Fibroblast of peridontal ligament (primary cell): ENCODE measurements around the gene EPHB6.
A peak's percentile ranks its signal among the peaks of the same experiment; 100 is the strongest.

Source experiments
- DNase-seq: peaks from one replicate; pipeline ENCODE4 v3.0.0-alpha.2; 2010; ENCODE audit errors: extremely low read depth

EPHB6 gene

GRCh38 chr7:142880876-142881505, 26.1 kb downstream of the EPHB6 start:
- peak; percentile 21 for DNase-seq

DNA sequence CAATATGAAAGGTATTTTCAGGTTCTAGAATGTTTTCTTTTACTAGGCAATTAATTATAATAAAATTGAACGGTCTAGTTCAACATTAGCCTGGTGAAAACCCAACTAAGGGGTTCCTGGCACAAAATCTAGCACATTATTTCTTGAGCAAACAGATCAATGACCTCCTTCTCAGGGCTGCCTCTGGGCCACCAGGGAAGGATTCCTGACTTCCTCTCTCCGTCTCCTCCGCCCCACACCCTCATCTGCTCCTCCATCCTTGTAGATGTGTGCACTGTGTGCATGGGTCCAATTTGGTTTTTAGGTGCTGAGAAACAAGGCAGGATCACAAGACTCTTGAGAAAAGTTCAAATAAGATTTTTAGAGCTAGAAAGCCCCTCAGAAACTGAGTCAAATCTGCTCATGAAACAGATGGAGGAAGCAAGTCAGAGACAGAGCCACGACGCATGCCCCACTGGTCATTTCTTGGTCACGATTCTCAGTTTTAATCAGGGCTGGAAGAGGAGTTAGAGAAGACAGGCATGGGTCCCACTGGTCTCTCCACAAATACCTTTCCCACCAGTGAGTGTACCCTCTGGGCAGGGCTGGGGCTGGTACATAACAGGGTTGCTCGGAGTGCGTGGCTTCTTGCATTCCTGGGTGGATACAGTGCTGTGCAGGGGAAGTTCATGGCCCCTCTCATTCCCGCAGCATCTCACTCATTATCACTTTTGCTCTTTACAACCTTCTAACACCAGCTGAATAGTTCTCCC, 26.9 kb downstream of the EPHB6 start:
- DNase-seq = no peak

- DNase-seq = no peak
Measured at GRCh38 chr7:142882338-142882678, 27.4 kb downstream of the EPHB6 start.

- DNase-seq = no peak
Measured at GRCh38 chr7:142883145-142883544, 28.3 kb downstream of the EPHB6 start.

DNA sequence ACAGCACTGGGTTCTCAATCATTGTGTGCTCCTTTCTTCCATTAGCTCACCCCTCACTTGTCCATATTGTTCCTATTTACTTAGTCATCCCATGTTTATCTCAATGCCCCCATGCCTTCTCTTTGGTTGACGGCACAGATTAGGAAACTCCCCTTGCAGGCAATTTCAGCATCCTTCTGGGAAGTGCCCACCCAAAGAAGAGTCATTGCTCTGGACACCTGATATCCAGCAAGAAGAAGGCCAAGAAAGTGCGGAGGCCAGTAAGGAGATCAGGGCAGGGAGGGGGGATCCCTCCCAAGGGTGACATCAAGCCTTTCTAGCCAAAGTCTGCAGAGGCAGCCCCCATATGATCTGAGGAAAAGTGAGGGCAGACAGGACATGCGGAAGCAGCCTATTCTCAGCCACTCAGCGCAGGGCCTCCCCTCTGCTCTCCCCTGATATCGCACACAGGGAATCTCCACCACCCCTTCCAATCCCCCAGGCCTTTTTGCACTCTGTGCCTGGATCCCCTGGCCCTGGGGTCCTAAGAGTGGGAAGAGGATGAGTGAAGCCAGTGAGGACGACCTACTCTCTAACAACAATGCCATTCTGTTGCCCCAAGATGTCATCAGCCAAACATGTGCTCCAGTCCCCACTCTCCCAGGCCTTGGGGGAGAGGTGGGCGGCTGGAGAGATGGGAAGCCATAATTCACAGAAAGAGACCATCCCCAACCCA, 28.9 kb downstream of the EPHB6 start:
- DNase-seq = no peak

DNA sequence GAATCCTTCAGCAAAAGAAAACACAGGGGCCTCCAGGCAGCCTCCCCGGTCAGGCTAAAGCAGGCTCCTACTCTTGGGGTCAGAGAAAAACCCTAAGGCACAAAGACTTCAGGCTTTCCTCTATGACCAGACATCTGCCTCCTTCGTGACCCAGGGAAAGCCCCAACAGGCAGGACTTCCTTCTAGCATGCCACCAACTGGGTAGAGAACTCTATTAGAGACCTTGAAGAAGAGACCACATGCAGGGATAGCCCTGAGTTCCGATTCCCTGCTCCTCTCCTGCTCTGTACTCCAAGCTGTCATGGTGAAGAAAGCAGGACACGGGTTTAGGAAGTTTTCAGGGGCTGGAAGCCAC, 29.4 kb downstream of the EPHB6 start:
- no peak for DNase-seq

DNA sequence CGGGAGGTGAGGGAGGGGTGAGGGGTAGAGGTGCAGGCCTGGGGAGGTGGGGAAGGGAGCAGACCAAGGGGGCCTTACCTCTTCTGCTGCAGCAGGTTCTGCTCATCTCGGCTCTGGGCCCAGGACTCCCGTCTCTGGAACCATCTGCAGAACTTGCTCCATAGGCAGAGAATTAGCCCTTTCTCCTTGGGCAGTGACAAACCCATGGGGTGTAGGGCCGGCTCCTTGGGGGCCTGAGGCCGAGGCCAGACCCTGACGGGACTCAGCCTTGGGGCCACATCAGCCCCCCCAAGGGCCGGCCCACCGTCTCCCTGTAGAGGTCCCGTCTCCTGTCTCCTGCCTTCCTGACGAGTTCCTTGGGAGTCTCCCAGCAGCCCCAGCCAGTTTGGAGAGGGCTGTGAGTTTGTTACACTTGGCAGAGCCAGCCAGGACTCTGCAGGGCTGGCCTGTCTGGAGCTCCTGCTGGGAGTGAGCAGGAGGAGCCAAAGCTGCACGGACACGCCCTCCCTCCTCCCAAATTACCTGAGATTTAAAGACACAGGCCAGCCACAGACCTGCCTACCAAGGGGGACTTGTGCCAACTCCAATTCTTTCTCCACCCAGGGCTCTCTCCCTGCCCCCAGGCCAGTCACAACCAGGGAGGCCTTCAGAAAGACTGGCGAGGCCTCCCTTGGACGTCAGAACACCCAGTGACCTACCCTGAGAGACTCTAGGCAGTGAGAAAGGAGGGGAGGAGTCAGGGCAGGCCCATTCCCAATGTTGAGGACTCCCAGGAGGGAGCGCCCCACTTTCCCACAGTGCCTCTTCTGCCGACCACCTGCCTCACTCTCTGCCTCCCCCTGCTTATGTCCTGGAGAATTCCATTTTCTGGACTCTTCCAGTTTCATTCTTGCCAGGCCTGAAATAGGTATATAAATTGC, 30.7 kb downstream of the EPHB6 start, which contains the start of gene TRPV6:
Gene TRPV6 (minus strand): TSS at position 435 of the 920 bp plus-strand sequence.
- no peak for DNase-seq

GRCh38 chr7:142886866-142887265, 32.0 kb downstream of the EPHB6 start:
- DNase-seq = no peak

DNA sequence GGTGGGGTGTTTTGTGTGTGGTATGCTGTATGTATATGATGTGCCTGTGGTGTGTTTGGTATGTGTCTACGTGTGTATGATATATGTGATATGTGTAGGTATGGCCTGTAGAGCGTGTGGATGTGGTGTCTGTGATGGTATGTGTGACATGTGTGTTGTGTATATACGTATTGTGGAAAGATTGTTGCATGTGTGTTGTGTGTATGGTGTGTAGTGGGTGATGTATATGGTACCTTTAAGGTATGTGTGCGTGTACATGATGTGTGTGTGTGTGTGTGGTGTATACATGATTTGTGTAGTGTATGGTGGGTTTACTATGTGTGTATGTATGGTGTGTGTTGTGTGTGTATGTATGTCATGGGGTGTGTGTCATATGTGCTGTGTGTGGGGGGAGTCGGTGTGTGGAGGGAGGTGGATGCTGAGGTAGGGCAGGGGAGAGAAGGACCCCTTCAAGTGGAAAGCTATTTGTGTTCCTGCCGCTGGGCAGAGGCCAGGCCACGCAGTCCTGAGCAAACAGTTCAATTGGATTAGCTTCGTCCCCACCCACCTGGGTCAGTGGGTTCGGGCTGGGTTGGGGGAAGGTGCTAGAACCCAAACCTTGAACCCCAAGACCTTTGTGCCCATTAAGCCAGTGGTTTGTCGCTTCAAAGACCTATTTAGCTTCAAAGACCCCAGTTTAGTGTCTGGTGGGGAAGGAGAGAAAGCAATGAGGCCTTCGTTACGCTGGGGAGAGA, 32.6 kb downstream of the EPHB6 start:
- DNase-seq = no peak

GRCh38 chr7:142889816-142890215, 34.9 kb downstream of the EPHB6 start:
- no peak for DNase-seq

DNA sequence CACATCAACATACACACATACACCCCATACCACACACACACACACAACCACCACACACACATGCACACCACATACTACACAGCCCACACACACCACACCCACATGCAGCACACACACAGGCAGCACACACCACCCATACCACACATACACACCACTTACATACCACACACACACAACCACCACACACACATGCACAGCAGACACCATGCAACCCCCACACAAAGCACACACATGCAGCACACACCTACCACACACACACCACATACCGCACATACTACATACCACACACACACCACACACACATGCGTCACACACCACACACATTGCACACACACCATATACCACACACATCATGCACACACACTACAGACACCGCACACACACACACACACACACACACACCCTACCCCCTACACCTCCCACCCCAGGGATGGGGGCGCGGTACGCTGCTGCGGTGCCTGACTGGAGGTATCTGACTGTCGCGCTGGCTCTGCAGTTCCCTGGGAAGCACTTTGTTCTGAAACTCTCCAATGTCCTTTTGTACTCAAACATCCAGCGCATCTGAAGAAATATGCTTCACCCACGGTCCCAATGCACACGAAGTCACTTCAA, 36.1 kb downstream of the EPHB6 start:
- DNase-seq = no peak

- no peak for DNase-seq
Measured at GRCh38 chr7:142891490-142892082, 36.7 kb downstream of the EPHB6 start.

GRCh38 chr7:142892951-142893350, 38.1 kb downstream of the EPHB6 start:
- no peak for DNase-seq

DNA sequence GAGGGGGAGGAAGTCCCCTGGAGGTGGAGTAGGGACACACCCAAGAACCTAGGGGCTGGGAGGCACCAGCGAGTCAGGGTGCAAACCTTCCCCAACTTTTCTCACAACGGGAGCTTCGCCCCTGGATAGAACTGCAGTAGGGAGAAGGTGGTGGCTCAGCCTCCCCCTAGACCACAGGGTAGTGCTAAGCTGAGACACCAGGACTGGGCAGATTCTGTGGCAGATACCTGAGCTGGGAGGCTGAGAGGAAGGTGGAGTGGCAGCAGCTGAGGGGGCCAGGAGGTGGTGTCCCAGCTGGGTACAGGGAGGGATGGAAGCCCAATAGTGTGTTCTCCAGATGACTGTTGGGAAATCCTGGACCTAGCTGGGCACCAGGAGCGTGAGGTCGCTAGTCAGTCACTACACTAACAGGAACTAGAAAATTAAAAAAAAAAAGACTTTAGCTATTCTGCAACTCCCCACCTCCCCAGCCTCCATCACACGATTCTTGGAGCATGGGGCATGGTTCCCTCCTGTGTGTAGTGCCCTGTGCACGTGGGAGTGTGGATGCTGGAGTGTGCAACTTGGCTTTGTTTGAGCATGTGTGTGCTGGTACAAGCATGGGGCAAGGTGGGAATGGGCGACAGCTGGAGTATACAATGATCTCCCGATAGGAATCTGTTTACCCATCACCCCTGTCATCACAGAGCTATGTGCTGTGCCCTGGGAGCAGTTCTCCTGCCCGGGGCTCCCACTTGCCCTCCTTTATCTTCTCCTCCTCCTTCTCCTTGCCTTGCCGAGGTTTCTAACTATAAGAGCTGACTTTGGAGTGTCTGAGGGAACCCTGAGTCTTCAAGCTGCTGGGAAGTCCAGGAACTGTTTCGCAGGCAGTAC, 39.5 kb downstream of the EPHB6 start:
- DNase-seq = no peak

DNA sequence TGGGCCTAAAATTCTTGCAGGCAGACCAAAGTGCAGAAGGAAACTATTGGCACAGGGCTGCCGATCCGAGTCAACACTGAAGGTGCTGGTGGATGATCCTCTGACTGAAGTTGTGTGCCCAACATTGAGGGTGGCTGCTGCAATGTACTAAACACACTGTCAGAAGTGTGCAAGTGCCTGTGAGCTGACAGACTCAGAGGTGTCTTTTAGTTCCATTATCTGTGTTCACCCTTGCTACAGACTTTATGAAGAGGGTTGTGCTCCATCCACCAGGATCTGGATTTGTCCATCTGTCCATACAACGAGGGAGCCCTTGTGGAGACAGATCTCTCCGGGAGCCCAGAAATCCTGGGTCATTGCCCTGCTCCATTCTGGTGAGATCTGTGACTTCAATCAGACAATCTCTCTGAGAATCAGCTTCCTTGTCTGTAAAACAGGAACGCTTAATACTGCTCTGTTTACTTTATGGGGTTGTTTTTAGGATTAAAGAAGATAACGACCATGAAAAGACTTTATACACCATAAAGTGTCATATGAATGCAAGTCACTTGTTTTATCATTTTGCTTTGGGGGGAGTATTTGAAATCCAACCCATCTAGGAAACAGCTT, 40.2 kb downstream of the EPHB6 start:
- DNase-seq = no peak

DNA sequence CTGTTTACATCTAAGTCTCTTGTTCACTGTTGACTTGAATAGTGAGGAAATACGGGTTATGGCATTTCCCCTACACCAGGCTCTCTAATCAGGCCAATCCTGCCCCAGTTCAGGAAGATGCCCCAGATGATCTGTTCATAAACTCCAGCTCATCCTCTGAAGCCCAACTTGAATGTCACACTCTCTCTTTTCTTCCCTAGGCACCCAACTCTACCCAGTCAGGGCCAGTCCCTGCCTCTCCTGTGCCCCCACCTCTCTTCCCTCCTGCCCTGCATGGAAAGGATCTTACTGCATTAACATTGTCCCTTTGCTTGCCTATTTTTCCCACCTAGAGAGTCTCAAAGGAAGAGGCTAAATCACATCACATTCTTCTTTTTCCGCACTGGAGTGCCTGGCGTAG, 41.3 kb downstream of the EPHB6 start:
- no peak for DNase-seq

- no peak for DNase-seq
Measured at GRCh38 chr7:142896741-142897379, 42.0 kb downstream of the EPHB6 start.

GRCh38 chr7:142897691-142898090, 42.8 kb downstream of the EPHB6 start:
- no peak for DNase-seq
